Measurements from ENCODE around the gene TBC1D14. TPM values are rescaled to one million over a fixed set of nuclear protein-coding genes. Genes with fewer than 3 reads are reported as not detected.
"Not testable (repeated sequence)": the region's sequence is repeated elsewhere in the genome, so short reads cannot be mapped to it uniquely, and the experiment has no call there.

TBC1D14 gene
- total RNA-seq, 1 experiment from 2014 or later, result 36.3 TPM

DNA sequence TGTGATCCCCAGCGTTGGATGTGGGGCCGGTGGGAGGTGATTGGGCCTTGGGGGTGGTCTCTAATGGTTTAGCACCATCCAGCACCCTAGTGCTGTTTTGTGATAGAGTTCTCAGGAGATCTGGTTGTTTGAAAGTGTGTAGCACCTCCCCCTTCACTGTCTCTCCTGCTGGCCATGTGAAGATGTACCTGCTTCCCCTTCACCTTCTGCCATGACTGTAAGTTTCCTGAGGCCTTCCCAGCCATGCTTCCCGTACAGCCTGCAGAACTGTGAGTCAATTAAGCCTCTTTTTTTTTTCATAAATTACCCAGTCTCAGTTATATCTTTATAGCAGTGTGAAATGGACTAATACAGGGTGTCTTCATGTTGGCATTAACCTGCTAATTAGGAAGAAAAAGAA, 19.3 kb upstream of the TBC1D14 start:
- Histone ChIP-seq H3K9me3 (ENCODE audit: control insufficient read depth, insufficient read depth, low read depth, low read length) (no peaks in the 10 kb centered on the region), H3K4me1 (ENCODE audit: control insufficient read depth, insufficient read depth, low read length) (no peaks in the 10 kb centered on the region), H3K27ac (ENCODE audit: low read length) (no peak overlapping the region), H3K36me3 (ENCODE audit: control insufficient read depth, insufficient read depth, low read length) (no peaks in the 10 kb centered on the region), H3K27me3 (ENCODE audit: control insufficient read depth, insufficient read depth, low read length) (no peaks in the 10 kb centered on the region), H3K4me3 (ENCODE audit: low read depth in 2 of 2, low read length in 2 of 2) (no peak overlapping the region)
- intact Hi-C loops (cut with micrococcal nuclease; ENCODE audit: unreplicated experiment), result no loop called here
- ChIA-PET CTCF (no interaction called here), POLR2A (no interaction called here)
- in situ Hi-C loops (cut with HindIII; ENCODE audit: low pct_unique_long_range_greater_than_20kb, low sequenced_read_pairs), result no loop called here
- no TSS peak for BruUV-seq (replicated peaks)
- ATAC-seq (no peak), DNase-seq (ENCODE audit: low read depth, low spot score) (no peak)
- no peak for TF ChIP-seq TCF7L2 (IDR thresholded peaks at IDR 0.05; ENCODE audit: low read depth, low read length)

DNA sequence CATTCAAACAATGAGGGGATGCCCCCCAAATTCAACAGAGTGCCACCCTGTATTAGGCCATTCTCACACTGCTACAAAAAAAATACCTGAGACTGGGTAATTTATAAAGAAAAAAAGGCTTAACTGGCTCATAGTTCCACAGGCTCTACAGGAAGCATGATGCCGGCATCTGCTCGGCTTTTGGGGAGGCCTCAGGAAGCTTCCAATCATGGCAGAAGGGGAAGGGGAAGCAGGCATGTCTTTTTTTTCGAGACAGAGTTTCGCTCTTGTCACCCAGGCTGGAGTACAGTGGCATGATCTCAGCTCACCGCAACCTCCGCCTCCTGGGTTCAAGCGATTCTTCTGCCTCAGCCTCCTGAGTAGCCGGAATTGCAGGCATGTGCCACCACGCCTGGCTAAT, 18.7 kb upstream of the TBC1D14 start:
- intact Hi-C loops (cut with micrococcal nuclease; ENCODE audit: unreplicated experiment); H3K27ac ChIP-seq (ENCODE audit: low read length); POLR2A ChIA-PET; H3K4me3 ChIP-seq (ENCODE audit: low read depth in 2 of 2, low read length in 2 of 2); ATAC-seq; in situ Hi-C loops (cut with HindIII; ENCODE audit: low pct_unique_long_range_greater_than_20kb, low sequenced_read_pairs); H3K36me3 ChIP-seq (ENCODE audit: control insufficient read depth, insufficient read depth, low read length); DNase-seq (ENCODE audit: low read depth, low spot score); H3K9me3 ChIP-seq (ENCODE audit: control insufficient read depth, insufficient read depth, low read depth, low read length); H3K4me1 ChIP-seq (ENCODE audit: control insufficient read depth, insufficient read depth, low read length); H3K27me3 ChIP-seq (ENCODE audit: control insufficient read depth, insufficient read depth, low read length); CTCF ChIA-PET; BruUV-seq (replicated peaks): not testable (repeated sequence)

DNA sequence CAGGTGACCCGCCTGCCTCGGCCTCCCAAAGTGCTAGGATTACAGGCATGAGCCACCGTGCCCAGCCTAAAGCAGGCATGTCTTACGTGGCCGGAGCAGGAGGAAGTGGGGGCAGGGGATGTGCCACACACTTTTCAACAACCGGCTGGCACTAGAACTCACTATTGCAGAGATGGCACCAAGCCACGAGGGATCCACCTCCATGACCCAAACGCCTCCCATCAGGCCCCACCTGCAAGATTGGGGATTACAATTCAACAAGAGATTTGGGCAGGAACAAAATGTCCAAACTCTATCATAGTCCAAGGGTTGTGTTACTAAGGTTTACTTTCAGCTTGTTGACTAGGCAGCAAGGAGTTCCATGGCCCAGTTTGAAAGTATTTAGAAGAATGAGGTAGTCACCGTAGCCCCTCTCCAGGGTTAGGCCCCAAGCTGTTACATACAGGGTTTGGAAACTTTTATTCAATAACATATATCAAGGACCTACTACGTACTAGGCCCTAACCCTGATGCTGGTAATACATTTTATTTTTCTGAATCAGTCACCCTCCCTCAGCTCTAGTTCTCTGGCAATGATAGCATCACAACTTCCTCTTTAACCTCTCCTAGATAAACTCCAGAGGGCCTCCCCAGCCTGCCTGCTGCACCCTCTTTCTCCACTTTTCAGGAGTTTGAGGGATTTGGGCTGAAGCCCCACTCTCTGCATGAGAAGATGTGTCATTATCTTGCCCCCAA, 18.0 kb upstream of the TBC1D14 start:
- Histone ChIP-seq H3K4me1 (ENCODE audit: control insufficient read depth, insufficient read depth, low read length) (no peaks in the 10 kb centered on the region), H3K27me3 (ENCODE audit: control insufficient read depth, insufficient read depth, low read length) (no peaks in the 10 kb centered on the region), H3K9me3 (ENCODE audit: control insufficient read depth, insufficient read depth, low read depth, low read length) (no peaks in the 10 kb centered on the region), H3K27ac (ENCODE audit: low read length) (no peak overlapping the region), H3K36me3 (ENCODE audit: control insufficient read depth, insufficient read depth, low read length) (no peaks in the 10 kb centered on the region), H3K4me3 (ENCODE audit: low read depth in 2 of 2, low read length in 2 of 2) (no peak overlapping the region)
- CTCF ChIA-PET, result no interaction called here
- POLR2A ChIA-PET, result no interaction called here
- no peak for TF ChIP-seq POLR2AphosphoS5 (IDR thresholded peaks at IDR 0.05; ENCODE audit: low read depth, low read length)
- no peak for TF ChIP-seq SIN3A (IDR thresholded peaks at IDR 0.05; ENCODE audit: borderline replicate concordance, insufficient read depth, low read depth, low read length)
- no peak for TF ChIP-seq TCF7L2 (IDR thresholded peaks at IDR 0.05; ENCODE audit: low read depth, low read length)
- no peak for TF ChIP-seq CTCF (IDR thresholded peaks at IDR 0.05)
- TF ChIP-seq, protein P1, sequence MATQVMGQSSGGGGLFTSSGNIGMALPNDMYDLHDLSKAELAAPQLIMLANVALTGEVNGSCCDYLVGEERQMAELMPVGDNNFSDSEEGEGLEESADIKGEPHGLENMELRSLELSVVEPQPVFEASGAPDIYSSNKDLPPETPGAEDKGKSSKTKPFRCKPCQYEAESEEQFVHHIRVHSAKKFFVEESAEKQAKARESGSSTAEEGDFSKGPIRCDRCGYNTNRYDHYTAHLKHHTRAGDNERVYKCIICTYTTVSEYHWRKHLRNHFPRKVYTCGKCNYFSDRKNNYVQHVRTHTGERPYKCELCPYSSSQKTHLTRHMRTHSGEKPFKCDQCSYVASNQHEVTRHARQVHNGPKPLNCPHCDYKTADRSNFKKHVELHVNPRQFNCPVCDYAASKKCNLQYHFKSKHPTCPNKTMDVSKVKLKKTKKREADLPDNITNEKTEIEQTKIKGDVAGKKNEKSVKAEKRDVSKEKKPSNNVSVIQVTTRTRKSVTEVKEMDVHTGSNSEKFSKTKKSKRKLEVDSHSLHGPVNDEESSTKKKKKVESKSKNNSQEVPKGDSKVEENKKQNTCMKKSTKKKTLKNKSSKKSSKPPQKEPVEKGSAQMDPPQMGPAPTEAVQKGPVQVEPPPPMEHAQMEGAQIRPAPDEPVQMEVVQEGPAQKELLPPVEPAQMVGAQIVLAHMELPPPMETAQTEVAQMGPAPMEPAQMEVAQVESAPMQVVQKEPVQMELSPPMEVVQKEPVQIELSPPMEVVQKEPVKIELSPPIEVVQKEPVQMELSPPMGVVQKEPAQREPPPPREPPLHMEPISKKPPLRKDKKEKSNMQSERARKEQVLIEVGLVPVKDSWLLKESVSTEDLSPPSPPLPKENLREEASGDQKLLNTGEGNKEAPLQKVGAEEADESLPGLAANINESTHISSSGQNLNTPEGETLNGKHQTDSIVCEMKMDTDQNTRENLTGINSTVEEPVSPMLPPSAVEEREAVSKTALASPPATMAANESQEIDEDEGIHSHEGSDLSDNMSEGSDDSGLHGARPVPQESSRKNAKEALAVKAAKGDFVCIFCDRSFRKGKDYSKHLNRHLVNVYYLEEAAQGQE (IDR thresholded peaks at IDR 0.05; ENCODE audit: insufficient read depth in 1 of 2, low read depth in 2 of 2, low read length in 1 of 2), result no peak
- DNase-seq (ENCODE audit: low read depth, low spot score) (no peak), ATAC-seq (no peak)
- in situ Hi-C loops (cut with HindIII; ENCODE audit: low pct_unique_long_range_greater_than_20kb, low sequenced_read_pairs) (no loop called here), intact Hi-C loops (cut with micrococcal nuclease; ENCODE audit: unreplicated experiment) (no loop called here)
- no TSS peak for BruUV-seq (replicated peaks)
